RPMI7951 (cell line): ENCODE results near the gene DGLUCY. TPM values are rescaled to one million over a fixed set of nuclear protein-coding genes. Genes with fewer than 3 reads are reported as not detected.
"Not testable (repeated sequence)": the region's sequence is repeated elsewhere in the genome, so short reads cannot be mapped to it uniquely, and the experiment has no call there.

Experiments
- DNase-seq: peaks from one replicate; pipeline ENCODE4 v3.0.0-alpha.2; 2012; ENCODE audit warnings: low read depth
- total RNA-seq: library from RNA; depleted of rRNA; stranded (reverse); fragments of >200 nt; shearing (Covaris generic); gene quantifications from 2 replicates; pipeline ENCODE4 v1.2.3, GENCODE V29; 2014; rRNA removed

The DGLUCY gene
- total RNA-seq = 13.6 and 15.6 TPM in 2 replicates

GRCh38 chr14:91113829-91114078, at the start of gene DGLUCY:
DGLUCY (plus strand) TSS chr14:91114073; CDS start chr14:91160295, 46,222 bp downstream.
- no peak for DNase-seq

DNA sequence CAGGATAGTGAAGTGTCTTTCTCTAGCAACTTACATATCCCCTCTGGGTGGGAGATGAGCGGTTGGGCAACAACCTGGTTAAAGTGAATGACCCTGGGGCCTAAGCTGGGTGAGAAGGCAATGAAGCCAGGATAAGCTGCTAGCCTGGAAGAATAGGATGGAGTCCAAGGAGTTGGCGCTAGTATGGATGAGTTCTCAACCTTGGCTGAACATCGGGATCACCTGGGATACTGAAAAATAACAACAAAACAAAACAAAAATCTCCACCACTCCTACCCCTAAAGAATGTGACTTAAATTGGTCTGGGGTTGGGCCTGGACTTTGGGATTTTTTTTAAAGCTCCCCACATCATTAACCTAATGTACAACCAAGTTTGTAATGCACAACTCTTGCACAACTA, 48.6 kb upstream of the DGLUCY start:
- no peak for DNase-seq

DNA sequence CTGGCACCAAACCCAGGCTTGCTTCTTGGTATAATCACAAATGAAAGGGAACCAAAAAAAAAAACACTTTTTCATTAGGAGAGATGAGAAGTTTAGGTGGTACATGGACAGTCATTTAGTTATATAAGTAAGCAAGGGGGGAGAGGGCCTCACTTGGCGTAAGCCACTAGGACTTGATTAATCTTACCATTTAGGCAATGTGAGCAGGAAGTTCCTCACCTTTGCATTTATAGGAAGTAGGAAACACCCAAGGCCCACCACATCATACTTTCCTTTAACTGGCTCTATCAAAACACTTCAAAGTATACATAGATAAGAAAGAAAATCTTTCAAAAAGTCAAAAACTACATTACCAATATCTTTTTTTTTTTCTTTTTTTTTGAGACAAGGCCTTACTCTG, 46.7 kb upstream of the DGLUCY start:
- no peak for DNase-seq

GRCh38 chr14:91068642-91069041, 45.2 kb upstream of the DGLUCY start:
- DNase-seq = peak; percentile 3

DNA sequence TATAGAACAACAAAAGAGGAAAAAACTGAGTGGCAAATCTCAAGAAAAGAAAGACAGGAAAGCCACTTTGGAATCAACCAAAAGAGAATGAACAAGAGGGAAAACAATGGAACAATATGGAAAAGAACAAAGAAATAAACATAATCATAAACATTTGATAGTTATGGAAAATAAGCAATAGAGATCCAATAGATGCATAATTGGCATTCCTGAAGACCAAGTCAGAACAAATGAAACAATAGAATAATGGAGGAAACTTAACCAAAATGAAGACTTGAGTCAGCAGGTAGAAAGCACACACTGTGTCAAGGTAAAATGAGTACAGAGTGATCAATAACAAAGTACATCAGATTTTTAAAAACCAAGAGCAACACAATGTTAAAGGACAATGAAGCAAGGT, 43.3 kb upstream of the DGLUCY start:
- no peak for DNase-seq

GRCh38 chr14:91075553-91075952, 38.3 kb upstream of the DGLUCY start:
- no peak for DNase-seq

GRCh38 chr14:91078095-91078737, 35.7 kb upstream of the DGLUCY start:
- DNase-seq = no peak

DNA sequence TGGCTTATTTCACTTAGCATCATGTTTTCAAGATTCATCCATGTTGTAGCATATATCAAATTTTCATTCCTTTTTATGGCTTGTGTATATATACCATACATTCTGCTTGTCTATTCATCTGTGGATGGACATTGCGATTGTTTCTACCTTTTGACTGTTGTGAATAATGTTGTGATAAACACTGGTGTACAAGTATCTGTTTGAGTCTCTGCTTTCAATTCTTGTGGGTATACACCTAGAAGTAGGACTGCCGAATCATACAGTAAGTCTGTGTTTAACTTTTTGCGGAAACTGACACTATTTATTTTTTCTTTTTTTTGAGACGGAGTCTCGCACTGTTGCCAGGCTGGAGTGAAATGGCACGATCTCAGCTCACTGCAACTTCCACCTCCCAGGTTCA, 33.8 kb upstream of the DGLUCY start:
- no peak for DNase-seq

DNA sequence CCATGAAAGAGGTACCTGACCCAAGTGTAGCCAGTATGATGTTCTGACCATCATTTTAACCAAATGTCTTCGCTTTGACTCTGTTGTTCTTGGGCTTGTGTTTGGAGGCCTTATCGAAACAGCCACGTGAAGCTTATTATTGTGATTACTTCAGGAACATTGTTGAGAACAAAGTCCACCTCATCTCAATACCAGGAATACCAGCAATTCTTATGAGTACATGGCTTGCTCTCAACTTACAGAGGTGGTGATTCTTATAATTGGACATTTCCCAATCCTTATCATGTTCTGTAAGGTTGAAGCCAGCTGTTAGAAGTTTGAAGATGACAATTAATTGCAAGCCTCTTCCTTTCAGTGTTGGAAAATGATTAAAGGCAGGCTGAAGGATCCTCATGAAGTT, 31.6 kb upstream of the DGLUCY start:
- no peak for DNase-seq

DNA sequence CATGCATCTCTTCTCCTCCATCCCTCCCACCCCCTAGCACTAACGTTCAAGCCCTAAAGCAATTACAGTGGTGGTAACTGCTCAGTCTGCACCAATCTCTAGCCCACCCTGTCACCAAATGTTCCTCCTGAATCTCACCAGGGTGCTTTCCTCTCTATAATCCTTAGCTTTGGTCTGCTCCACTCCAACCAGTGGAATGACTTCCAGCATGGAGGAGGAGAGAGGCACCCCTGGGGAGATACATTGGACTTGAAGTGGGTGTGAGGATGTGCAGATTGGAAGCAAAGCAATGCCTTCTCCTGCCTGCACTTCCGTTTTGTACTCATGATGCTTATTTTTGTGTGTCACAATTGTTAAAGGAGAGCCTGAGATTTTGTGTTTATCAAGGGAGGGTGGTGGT, 29.4 kb upstream of the DGLUCY start:
- DNase-seq = no peak

GRCh38 chr14:91087470-91087869, 26.4 kb upstream of the DGLUCY start:
- not testable (repeated sequence) for DNase-seq

GRCh38 chr14:91088585-91089235, 25.2 kb upstream of the DGLUCY start:
- no peak for DNase-seq

DNA sequence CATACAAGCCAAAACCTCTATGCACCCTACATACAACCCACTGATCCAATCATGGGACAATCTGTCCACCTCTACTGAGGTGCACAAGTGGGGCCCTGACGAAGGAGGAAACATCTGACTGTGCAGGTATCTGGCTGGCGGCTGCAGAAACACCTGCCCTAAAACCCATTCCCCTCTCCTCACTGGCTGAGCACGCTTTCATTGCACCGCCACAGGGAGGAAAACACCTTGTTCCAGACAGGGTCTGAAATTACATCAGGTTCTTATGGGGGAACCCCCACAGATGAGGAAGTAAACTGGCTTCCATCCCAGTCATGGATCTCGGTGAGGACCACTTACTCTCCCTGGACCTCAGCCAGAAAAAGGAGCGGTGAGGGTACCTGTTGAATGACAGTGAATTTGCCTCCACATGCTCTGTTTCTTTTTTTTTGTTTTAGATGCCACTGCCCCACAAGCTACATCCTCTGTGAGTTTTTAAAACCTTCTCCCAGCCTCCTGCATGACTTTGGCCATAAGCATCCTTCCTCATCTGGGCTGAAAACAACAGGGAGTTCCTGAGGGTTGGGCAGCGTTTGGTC, 23.8 kb upstream of the DGLUCY start:
- DNase-seq = no peak

GRCh38 chr14:91090743-91091142, 23.1 kb upstream of the DGLUCY start:
- no peak for DNase-seq

GRCh38 chr14:91092073-91092472, 21.8 kb upstream of the DGLUCY start:
- DNase-seq = no peak

- DNase-seq = not testable (repeated sequence)
Observed at GRCh38 chr14:91093743-91094472, 20.0 kb upstream of the DGLUCY start.

DNA sequence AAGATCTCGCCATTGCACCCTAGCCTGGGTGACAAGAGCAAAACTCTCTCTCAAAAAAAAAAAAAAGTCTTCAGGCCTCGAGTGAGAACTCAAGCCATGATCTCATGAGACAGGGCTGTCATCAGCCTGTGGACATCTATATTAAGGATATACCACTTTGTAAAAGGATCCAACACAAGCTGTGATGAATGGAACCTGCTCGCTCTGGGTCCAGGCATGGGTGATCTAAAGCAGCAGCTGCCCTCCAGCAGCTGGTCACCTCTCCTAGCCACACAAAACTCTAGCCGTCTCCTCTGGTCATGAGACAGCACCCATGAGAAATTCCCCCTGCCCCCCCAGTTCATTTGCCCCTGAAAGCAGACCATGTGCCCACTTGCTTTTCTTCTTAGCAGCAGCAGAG, 19.1 kb upstream of the DGLUCY start:
- no peak for DNase-seq

DNA sequence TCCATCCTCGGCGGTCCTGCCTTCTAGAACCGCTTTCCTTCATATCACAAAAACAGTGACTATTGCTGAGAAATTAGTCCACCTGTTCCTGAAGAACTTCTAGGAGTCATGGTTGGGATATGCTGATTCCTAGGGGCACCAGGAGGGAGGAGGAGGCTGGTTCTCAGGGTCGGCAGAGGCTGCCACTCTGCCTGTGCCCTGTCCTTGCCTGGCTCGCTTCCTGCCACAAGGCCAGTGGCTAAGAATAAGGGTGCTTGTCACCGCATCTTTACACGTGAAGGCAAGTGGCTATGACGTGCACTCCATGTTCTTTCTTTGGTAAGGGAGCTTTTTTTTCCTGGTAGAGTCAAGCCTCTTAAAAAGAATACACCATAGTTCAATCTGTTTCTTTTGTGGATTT, 18.7 kb upstream of the DGLUCY start:
- DNase-seq = no peak

DNA sequence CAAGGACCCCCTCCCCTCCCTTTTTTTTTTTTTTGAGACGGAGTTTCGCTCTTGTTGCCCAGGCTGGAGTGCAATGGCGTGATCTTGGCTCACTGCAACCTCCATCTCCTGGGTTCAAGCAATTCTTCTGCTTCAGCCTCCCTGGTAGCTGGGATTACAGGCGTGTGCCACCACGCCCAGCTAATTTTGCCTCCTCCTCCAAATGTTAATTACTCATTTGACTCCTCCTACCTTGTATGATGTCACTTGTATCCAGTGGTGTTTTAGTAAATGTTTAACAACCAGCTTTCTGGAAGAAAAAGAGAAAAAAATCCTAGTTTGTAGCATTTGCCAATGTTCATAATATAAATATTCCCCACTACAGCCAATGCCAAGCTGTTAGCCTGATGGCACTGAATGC, 16.2 kb upstream of the DGLUCY start:
- not testable (repeated sequence) for DNase-seq

- DNase-seq = no peak
Observed at GRCh38 chr14:91098591-91098990, 15.3 kb upstream of the DGLUCY start.

- no peak for DNase-seq
Observed at GRCh38 chr14:91100102-91100501, 13.8 kb upstream of the DGLUCY start.

DNA sequence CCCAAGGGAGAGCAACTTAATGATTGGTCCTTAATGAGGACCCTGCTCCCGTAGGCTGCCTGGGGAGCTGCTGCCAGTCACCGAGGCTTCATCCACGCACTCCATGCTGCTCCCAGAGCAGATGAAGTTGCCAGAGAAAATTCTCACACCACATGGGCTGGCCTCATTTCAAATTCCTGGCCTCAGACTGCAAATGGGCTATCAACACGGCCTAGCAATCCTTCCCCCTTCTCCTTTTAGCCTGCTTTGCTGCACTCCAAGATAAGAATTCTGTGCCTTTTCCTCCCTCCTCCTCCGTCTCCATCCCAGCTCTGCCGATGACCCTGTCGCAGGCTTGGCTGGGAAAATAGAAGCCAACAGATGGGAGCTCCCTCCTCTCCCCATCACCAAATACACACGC, 10.8 kb upstream of the DGLUCY start:
- no peak for DNase-seq
